Esophagus muscularis mucosa (tissue), 4 donors: ENCODE measurements around the gene CLCF1. TPM values are rescaled to one million over a fixed set of nuclear protein-coding genes. Genes with fewer than 3 reads are reported as not detected.

Source experiments
- DNase-seq: peaks from one replicate; pipeline ENCODE4 v3.0.0-alpha.2; 2017; ENCODE audit errors: extremely low spot score
- H3K27ac ChIP-seq, 4 donors: fragments of 200-600 bp; sonication (generic); replicated peaks in 1 of 4; 1 replicate in 3 of 4; 2 replicates in 1 of 4; pipeline ENCODE4 v1.5.1; 2016 to 2019; ENCODE audit warnings: mild to moderate bottlenecking in 1 of 4
- H3K27me3 ChIP-seq, 4 donors: fragments of 200-600 bp; sonication (generic); one replicate each; pipeline versions ENCODE4 v1.5.1 to v1.6.0; 2016 to 2019
- H3K36me3 ChIP-seq, 4 donors: fragments of 200-600 bp; sonication (generic); one replicate each; pipeline ENCODE4 v1.5.1; 2016 to 2019
- H3K4me1 ChIP-seq, 4 donors: fragments of 200-600 bp; sonication (generic); one replicate each; pipeline ENCODE4 v1.5.1; 2016 to 2019
- H3K4me3 ChIP-seq, 4 donors: fragments of 200-600 bp; sonication (generic); 1 replicate in 2 of 4; 2 replicates in 2 of 4; pipeline ENCODE4 v1.5.1; 2016 to 2019; ENCODE audit warnings: mild to moderate bottlenecking in 4 of 4, moderate library complexity in 1 of 4
- H3K9me3 ChIP-seq, 4 donors: fragments of 200-600 bp; sonication (generic); 1 replicate in 3 of 4; 2 replicates in 1 of 4; pipeline ENCODE4 v1.5.1; 2016 to 2019
- EP300 ChIP-seq: sonication (generic); formaldehyde crosslinking; IDR thresholded peaks from one replicate; pipeline ENCODE4 v1.6.1; 2017; ENCODE audit warnings: antibody characterized with exemption
- POLR2A ChIP-seq: fragments of 450-650 bp; IDR thresholded peaks from one replicate; pipeline ENCODE4 v1.6.1; 2017; ENCODE audit warnings: antibody characterized with exemption, moderate library complexity, mild to moderate bottlenecking, low read depth
- POLR2AphosphoS5 ChIP-seq, 2 donors: sonication (generic); formaldehyde crosslinking; IDR thresholded peaks; one replicate each; pipeline ENCODE4 v1.6.1; 2017; ENCODE audit warnings: antibody characterized with exemption in 2 of 2
- WGBS: methylation state at CpG from one replicate; pipeline ENCODE4 v1.1.5; 2018; 5-methylcytosine and 5-hydroxymethylcytosine counted together
- intact Hi-C: fragments of 100-400 bp; cut with DNase I; formaldehyde crosslinking; loops from one replicate; pipeline ENCODE4 v1.15.1; 2023
- total RNA-seq, 4 donors: library from RNA; depleted of rRNA; stranded (reverse); fragments of >200 nt; gene quantifications; one replicate each; pipeline versions ENCODE4 v1.1.0 to v1.2.1, GENCODE V29; 2016
- TF ChIP-seq, protein P1 (sequence below), 3 experiments: fragments of 200-600 bp in 2 of 3; fragments of 450-650 bp in 1 of 3; sonication (generic) in 2 of 3; IDR thresholded peaks; one replicate each; pipeline ENCODE4 v1.5.1; 2017 to 2019; ENCODE audit warnings: antibody characterized with exemption in 3 of 3, mild to moderate bottlenecking in 2 of 3, moderate library complexity in 1 of 3

The CLCF1 gene
- total RNA-seq, 4 donors from 2014 or later, result 8.3 to 28.3 (median 11.8) TPM

DNA sequence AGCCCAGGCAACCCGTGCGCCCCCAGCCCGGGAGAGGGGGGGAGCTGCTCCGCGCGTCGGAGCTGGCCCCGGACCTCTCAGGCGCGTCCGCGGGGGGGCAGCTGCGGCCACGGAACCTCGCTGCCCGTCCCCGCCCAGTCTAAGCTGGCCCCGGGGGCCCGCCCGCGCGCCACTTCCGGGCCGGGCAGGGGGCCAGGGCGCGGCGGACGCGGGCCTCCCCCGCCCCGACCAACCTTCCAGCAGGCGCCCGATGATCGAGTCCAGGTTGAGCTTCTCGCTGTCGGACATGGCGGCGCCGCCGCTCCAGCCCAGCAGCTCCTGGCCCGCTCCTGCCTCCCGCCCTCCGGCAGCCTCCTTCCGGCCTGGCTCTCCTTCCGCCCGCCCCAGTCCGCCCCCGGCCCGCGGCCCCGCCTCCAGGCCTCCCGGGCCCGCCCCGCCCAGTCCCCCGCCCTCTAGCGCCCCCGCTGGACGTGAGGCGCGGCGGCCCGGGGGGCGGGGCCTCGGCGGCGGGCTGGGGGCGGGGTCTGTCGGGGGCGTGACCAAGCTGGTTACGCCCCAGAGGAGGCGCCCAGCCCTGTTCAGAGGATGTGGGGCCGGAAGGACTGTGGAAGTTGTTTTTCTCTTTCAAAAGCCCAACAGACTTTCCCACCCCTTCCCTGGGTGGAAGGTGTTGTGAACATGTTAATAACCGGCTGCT is 28.2 kb upstream of the CLCF1 start, which contains the start of gene PPP1CA:
Gene PPP1CA (minus strand): TSS at position 364 of the 697 bp plus-strand sequence. CDS start 76 bp downstream, at position 288.
- peak; percentile 97 for DNase-seq
- Histone ChIP-seq H3K9me3 (no peaks in the 10 kb centered on the region), H3K27me3 (peaks cover 0 to 37% (median 0%) of the 10 kb centered on the region in 4 donors), H3K36me3 (peaks cover 22 to 38% (median 33%) of the 10 kb centered on the region in 4 donors), H3K4me3 (peak within 1 kb of the TSS; percentile 80 to 92 (median 88)), H3K4me1 (peaks cover 23 to 52% (median 43%) of the 10 kb centered on the region in 4 donors), H3K27ac (peak within 1 kb of the TSS; percentile 93 to 98 (median 94))
- TF ChIP-seq POLR2AphosphoS5 (IDR thresholded peaks at IDR 0.05) (peak; percentile 73 to 86), POLR2A (no peak), EP300 (no peak)
- TF ChIP-seq, protein P1, sequence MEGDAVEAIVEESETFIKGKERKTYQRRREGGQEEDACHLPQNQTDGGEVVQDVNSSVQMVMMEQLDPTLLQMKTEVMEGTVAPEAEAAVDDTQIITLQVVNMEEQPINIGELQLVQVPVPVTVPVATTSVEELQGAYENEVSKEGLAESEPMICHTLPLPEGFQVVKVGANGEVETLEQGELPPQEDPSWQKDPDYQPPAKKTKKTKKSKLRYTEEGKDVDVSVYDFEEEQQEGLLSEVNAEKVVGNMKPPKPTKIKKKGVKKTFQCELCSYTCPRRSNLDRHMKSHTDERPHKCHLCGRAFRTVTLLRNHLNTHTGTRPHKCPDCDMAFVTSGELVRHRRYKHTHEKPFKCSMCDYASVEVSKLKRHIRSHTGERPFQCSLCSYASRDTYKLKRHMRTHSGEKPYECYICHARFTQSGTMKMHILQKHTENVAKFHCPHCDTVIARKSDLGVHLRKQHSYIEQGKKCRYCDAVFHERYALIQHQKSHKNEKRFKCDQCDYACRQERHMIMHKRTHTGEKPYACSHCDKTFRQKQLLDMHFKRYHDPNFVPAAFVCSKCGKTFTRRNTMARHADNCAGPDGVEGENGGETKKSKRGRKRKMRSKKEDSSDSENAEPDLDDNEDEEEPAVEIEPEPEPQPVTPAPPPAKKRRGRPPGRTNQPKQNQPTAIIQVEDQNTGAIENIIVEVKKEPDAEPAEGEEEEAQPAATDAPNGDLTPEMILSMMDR (IDR thresholded peaks at IDR 0.05), result peak; percentile 29 to 74 (median 37)
- intact Hi-C loops, result loop anchor here (5.0 kb wide), 2 partner anchors 66 to 106 kb away; partner anchors contain the start of genes CDK2AP2, PITPNM1 and TMEM134
- WGBS, result 0% methylated on average over 4 of the region's 73 CpGs

DNA sequence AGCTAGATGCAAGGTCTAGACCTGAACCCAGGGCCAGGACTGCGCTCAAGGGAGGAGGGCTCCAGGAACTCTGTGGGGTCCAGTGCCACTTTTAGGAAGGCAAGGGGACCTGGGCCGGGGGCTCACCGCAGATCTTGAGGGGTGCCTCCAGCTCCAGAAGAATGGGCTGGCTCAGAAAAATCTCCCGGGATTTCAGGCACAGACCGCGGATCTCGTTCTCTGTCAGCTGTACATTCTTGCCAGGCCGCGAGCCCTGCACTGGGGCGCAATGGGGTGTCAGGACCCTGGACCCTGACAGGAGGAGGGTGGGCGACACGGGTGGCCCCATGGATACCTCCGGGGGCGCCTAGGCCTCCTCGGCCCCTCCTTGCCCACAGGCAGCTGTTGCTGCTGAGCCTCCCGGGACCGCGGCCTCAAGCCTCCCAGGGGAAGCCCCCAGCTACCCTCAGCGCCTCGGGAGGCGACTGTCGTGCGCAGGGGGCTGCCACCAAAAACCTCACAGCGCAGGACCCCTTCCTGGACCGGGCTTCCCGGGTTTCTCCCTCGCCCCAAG is 27.6 kb upstream of the CLCF1 start:
- Histone ChIP-seq H3K36me3 (peaks cover 22 to 45% (median 39%) of the 10 kb centered on the region in 4 donors), H3K4me1 (peaks cover 23 to 54% (median 45%) of the 10 kb centered on the region in 4 donors), H3K27me3 (peaks cover 0 to 31% (median 0%) of the 10 kb centered on the region in 4 donors), H3K9me3 (no peaks in the 10 kb centered on the region), H3K27ac (peak overlapping the region; percentile 93 to 98 (median 94)), H3K4me3 (peak overlapping the region; percentile 80 to 92 (median 88))
- intact Hi-C loops, result loop anchor here (5.0 kb wide), 2 partner anchors 66 to 106 kb away; partner anchors contain the start of genes CDK2AP2, PITPNM1 and TMEM134
- TF ChIP-seq POLR2AphosphoS5 (IDR thresholded peaks at IDR 0.05) (no peak), POLR2A (no peak), EP300 (no peak)
- TF ChIP-seq, protein P1 (IDR thresholded peaks at IDR 0.05), result no peak
- no peak for DNase-seq
- 5% methylated on average over 15 of the region's 27 CpGs for WGBS

DNA sequence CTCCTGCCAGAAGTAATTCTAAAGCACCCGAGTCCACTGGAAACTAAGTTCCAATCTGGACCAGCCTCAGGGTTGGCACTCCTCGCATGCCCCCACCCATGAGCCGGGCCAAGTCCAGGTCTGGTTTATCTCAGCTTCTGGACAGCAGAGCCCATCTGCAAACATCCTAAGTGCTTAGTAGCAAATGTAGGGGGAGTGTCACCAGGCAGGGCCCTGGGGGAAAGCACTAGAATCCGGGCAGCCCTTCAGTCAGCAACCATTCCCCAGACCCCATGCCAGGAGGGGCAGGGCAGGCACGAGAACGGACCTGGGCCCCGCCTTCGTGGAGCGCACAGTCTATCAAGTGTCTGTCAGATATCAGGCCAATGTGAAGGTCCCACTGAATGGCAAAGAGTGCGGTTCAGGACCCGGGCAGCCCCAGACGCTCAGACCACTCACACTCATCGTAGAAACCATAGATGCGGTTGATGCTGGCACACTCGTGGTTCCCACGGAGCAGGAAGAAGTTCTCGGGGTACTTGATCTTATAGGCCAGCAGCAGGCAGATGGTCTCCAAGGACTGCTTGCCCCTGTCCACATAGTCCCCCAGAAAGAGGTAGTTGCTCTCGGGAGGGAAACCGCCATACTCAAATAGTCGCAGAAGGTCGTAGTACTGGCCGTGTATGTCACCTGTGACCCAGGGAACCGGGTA is 27.0 kb upstream of the CLCF1 start:
- WGBS, result 40% methylated on average over 23 of the region's 23 CpGs
- Histone ChIP-seq H3K36me3 (peaks cover 22 to 51% (median 45%) of the 10 kb centered on the region in 4 donors), H3K27ac (peak overlapping the region; percentile 93 to 98 (median 94)), H3K4me3 (peak overlapping the region; percentile 80 to 92 (median 88)), H3K27me3 (peaks cover 0 to 24% (median 0%) of the 10 kb centered on the region in 4 donors), H3K9me3 (no peaks in the 10 kb centered on the region), H3K4me1 (peaks cover 23 to 54% (median 45%) of the 10 kb centered on the region in 4 donors)
- no peak for DNase-seq
- intact Hi-C loops, result loop anchor here (5.0 kb wide), 2 partner anchors 67 to 107 kb away; partner anchors contain the start of genes CDK2AP2, PITPNM1 and TMEM134
- peak in 1 of 2 donors; percentile 74 for TF ChIP-seq POLR2AphosphoS5 (IDR thresholded peaks at IDR 0.05)
- TF ChIP-seq POLR2A, result no peak

DNA sequence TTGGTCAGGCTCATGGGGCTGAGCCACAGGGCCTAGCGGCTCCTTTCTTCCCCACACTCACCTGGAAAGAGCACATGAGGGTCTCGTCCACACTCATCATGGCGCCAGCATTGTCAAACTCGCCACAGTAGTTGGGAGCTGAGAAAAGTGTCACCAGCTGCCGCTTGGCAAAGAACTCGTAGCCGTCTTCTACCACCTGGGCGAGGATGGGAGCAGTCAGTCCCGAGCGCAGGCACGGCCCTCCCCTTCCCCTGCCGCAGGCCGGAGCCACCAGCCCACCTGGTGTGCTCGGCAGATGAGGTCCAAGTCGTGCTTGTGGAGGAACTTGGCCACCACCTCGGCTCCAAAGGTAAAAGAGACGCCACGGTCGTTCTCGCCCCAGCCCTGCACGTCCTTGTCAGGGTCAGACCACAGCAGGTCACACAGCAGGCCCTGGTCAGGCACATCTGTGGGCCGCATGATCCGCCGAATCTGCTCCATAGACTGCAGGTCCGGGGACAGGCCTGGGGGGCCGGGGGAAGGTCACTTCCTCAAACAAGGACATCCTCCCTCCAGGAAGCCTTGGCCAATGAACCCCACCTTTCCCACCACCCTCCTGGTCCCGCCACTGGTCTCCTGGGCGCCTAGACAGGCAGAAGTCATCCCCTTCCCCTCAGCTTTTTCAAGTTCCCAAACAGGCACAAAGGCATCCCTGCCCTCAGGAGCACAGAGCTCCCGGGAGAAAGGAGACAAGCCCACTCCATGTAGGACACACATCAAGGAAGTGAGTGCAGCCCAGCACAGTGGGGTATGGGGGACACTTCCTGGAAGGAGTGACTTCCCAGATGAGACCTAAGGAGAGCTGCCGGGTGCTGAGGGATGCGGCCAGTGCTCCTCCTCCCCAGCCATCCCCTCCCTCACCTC is 25.5 kb upstream of the CLCF1 start:
- peaks cover 22 to 66% (median 50%) of the 10 kb centered on the region in 4 donors for H3K36me3 ChIP-seq

More for the DNA sequence above, 25.5 kb upstream of the CLCF1 start:
- intact Hi-C loops, result no loop called here
- Histone ChIP-seq H3K27me3 (peaks cover 0 to 9% (median 0%) of the 10 kb centered on the region in 4 donors), H3K4me3 (no peak overlapping the region), H3K27ac (peak overlapping the region in 1 of 4 donors; percentile 95), H3K9me3 (no peaks in the 10 kb centered on the region), H3K4me1 (peaks cover 23 to 54% (median 45%) of the 10 kb centered on the region in 4 donors)
- no peak for DNase-seq
- TF ChIP-seq EP300 (no peak), POLR2AphosphoS5 (IDR thresholded peaks at IDR 0.05) (no peak), POLR2A (no peak)
- TF ChIP-seq, protein P1 (IDR thresholded peaks at IDR 0.05), result no peak
- WGBS, result 82% methylated on average over 11 of the region's 31 CpGs
